GM12873 (cell line): ENCODE measurements around the gene ATXN7.

Source experiments
- CTCF ChIP-seq: IDR thresholded peaks from 2 replicates; pipeline ENCODE4 v1.5.1; 2012; ENCODE audit warnings: low read depth, mild to moderate bottlenecking, moderate library complexity, low read length, control low read depth; ENCODE audit not compliant: insufficient read depth; ENCODE audit errors: missing control alignments

The ATXN7 gene

GRCh38 chr3:63973406-63973805, 109.7 kb downstream of the ATXN7 start:
- TF ChIP-seq CTCF, result no peak

DNA sequence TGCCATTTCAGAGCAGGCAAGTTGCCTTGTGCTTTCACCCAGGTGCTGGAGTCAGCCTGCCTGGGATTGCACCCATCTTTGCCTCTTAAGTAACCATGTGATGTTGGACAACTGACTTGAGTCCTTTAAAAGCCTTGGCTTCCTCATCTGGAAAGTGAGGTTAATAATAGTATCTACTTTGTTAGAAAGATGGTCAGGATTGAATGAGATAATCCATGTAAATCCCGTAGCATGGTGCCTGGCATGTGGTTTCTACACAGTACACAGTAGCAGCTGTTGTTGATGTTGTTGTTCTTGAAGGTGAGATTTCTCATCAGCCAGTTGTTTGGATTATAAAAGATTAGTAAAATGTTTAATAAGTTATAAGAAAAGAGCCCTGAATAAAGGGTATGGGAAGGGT, 110.8 kb downstream of the ATXN7 start:
- TF ChIP-seq CTCF, result no peak

GRCh38 chr3:63975723-63976122, 112.1 kb downstream of the ATXN7 start:
- TF ChIP-seq CTCF, result no peak

DNA sequence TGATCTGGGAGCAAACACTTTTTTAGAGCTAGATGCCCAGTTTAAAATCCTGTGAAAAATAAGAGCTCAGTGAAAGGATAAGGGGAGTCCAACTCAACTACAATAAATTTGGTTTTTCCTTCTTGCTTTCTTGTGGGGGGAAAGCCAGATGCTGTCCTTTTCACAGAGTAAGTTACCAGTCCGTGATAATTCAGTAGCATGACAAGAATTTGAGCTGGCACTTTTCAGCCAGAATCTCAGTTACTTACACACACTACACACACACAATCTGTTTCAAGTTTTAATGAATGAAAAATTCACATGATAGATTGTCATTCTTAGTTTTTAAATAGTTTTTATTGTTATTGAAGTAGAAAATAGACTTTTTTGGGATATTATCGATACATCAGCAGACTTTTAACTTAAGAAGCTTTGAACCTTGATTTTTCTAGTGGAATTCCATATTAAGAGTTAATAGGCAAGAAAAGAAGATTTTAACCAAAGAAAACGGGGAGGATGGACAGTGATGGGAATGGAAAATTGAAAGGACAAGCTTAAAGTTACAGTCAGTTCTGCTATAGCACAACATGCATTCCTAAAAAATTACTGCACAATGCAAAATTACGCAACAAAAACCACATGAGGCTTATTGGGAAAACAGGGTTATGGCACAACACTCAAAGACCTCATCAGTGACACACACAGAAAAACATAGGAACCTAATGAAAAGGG, 112.6 kb downstream of the ATXN7 start:
- TF ChIP-seq CTCF, result no peak

- no peak for TF ChIP-seq CTCF
Measured at GRCh38 chr3:63976872-63977200, 113.2 kb downstream of the ATXN7 start.

DNA sequence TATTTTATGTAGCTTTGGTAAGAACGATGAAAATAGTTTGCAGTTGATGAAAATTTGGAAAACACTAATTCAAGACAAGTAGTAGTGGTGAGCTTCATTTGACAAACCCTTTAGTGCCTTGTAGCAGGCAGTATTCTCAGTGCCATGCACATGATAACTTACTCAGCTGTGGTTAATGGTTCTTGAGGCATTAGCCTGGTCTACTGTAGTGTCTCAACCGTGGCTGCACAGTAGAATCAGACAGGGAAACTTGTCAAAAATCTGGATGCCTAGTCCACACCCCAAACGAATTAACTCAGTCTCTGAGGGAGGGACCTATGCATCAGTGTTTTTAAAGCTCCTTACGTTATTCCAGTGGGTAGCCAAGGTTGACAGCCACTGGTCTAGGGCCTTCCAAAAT, 114.2 kb downstream of the ATXN7 start:
- TF ChIP-seq CTCF, result no peak

GRCh38 chr3:63979093-63979885, 115.6 kb downstream of the ATXN7 start:
- no peak for TF ChIP-seq CTCF
